GM12878 (cell line): ENCODE results near the gene BRAT1. TPM values are rescaled to one million over a fixed set of nuclear protein-coding genes. Genes with fewer than 3 reads are reported as not detected.

ENCODE experiments used
- ATAC-seq: fragments of 200-7000 bp; cut with Tn5 transposase; 3 replicates; pipeline ENCODE4 v1.9.1; 2020; ENCODE audit warnings: mild to moderate bottlenecking, moderate library complexity
- BruUV-seq: library from RNA; stranded (reverse); fragments of 400-500 nt; replicated peaks from 2 replicates; lab custom pipeline; 2021; lab: Mats Ljungman, UMichigan
- CTCF ChIA-PET: fragments of 300-600 bp; sonication (Branson Sonifier 250); formaldehyde crosslinking; extraction: SDS; loops from one replicate; lab custom pipeline; 2021; ENCODE audit warnings: inconsistent platforms; lab: Yijun Ruan, JAX
- POLR2A ChIA-PET: fragments of 350-600 bp; formaldehyde crosslinking; extraction: SDS; loops from one replicate; lab custom pipeline; 2021; ENCODE audit warnings: inconsistent platforms; lab: Charles Lee
- RAD21 ChIA-PET: fragments of 300-600 bp; sonication (Branson Sonifier 250); formaldehyde crosslinking; loops from one replicate; lab custom pipeline; 2023; ENCODE audit warnings: antibody characterized with exemption; ENCODE audit not compliant: unreplicated experiment; lab: Charles Lee
- SMC1A ChIA-PET: fragments of 300-600 bp; sonication (Branson Sonifier 250); formaldehyde crosslinking; loops from one replicate; lab custom pipeline; 2023; ENCODE audit not compliant: unreplicated experiment, uncharacterized antibody; lab: Charles Lee
- DNase-seq: peaks from one replicate; pipeline ENCODE4 v3.0.0-alpha.2; 2011; ENCODE audit warnings: low read depth, low spot score
- FAIRE-seq: peaks from 3 replicates; lab custom pipeline; 2011; peaks lifted over from hg19 to GRCh38; lab: Jason Lieb, UNC
- H2AFZ ChIP-seq: 2 replicates; pipeline ENCODE4 v1.6.0; 2011; ENCODE audit warnings: low read depth, low read length, control low read depth; ENCODE audit not compliant: control insufficient read depth
- H3K27ac ChIP-seq: 2 replicates; pipeline ENCODE4 v1.5.1; 2011; ENCODE audit warnings: control low read depth; ENCODE audit not compliant: control insufficient read depth, insufficient read depth
- H3K27me3 ChIP-seq, 2 experiments: replicated peaks in 1 of 2; 2 replicates each; pipeline versions ENCODE4 v1.6.0 to v1.6.1; 2011; ENCODE audit warnings: low read length in 1 of 2; ENCODE audit not compliant: control insufficient read depth in 2 of 2, insufficient read depth in 2 of 2
- H3K36me3 ChIP-seq, 2 experiments: 2 replicates each; pipeline ENCODE4 v1.5.1; 2011; ENCODE audit warnings: low read length in 1 of 2; ENCODE audit not compliant: control insufficient read depth in 2 of 2, insufficient read depth in 2 of 2
- H3K4me1 ChIP-seq: 2 replicates; pipeline ENCODE4 v1.6.1; 2011; ENCODE audit warnings: mild to moderate bottlenecking, low read length, moderate library complexity, mixed read lengths; ENCODE audit not compliant: control insufficient read depth, insufficient read depth
- H3K4me2 ChIP-seq: 2 replicates; pipeline ENCODE4 v1.6.0; 2011; ENCODE audit warnings: control low read depth; ENCODE audit not compliant: control insufficient read depth, insufficient read depth
- H3K4me3 ChIP-seq: fragments of 200-600 bp; sonication (generic); 2 replicates; pipeline ENCODE4 v1.5.1; 2016
- H3K79me2 ChIP-seq: 2 replicates; pipeline ENCODE4 v1.6.0; 2011; ENCODE audit warnings: low read length; ENCODE audit not compliant: control insufficient read depth, insufficient read depth
- H3K9ac ChIP-seq: 2 replicates; pipeline ENCODE4 v1.8.0; 2011; ENCODE audit warnings: low read length, control low read depth, mixed read lengths; ENCODE audit not compliant: control insufficient read depth, insufficient read depth
- H3K9me3 ChIP-seq: replicated peaks from 3 replicates; pipeline ENCODE4 v1.5.1; 2011; ENCODE audit warnings: mild to moderate bottlenecking, low read length; ENCODE audit not compliant: control insufficient read depth, insufficient read depth
- H4K20me1 ChIP-seq: 2 replicates; pipeline ENCODE4 v1.6.0; 2011; ENCODE audit not compliant: control insufficient read depth, insufficient read depth
- BCL11A ChIP-seq: IDR thresholded peaks from 2 replicates; pipeline ENCODE4 v1.6.1; 2011; ENCODE audit warnings: low read depth, low read length
- GABPA ChIP-seq: IDR thresholded peaks from 2 replicates; pipeline ENCODE4 v1.6.1; 2014; ENCODE audit warnings: antibody characterized with exemption, low read depth, mild to moderate bottlenecking, inconsistent platforms
- GATAD2B ChIP-seq: fragments of 450-650 bp; conservative IDR thresholded peaks from 2 replicates; pipeline ENCODE4 v1.6.1; 2017; ENCODE audit warnings: low read depth, mild to moderate bottlenecking, moderate library complexity
- HDGF ChIP-seq: fragments of 450-650 bp; IDR thresholded peaks from 2 replicates; pipeline ENCODE4 v1.6.1; 2016; ENCODE audit warnings: antibody characterized with exemption
- JUNB ChIP-seq: IDR thresholded peaks from 2 replicates; pipeline ENCODE4 v1.6.1; 2016; ENCODE audit warnings: antibody characterized with exemption, mild to moderate bottlenecking
- KLF5 ChIP-seq: fragments of 450-650 bp; IDR thresholded peaks from 2 replicates; pipeline ENCODE4 v1.6.1; 2014; ENCODE audit warnings: mild to moderate bottlenecking; ENCODE audit not compliant: partially characterized antibody
- NFXL1 ChIP-seq: fragments of 450-650 bp; IDR thresholded peaks from 2 replicates; pipeline ENCODE4 v1.6.1; 2017; ENCODE audit warnings: antibody characterized with exemption, mild to moderate bottlenecking, borderline replicate concordance
- NR2C2 ChIP-seq: IDR thresholded peaks from 2 replicates; pipeline ENCODE4 v1.6.1; 2011; ENCODE audit warnings: borderline replicate concordance, low read depth; ENCODE audit not compliant: control insufficient read depth, insufficient read length
- PAX5 ChIP-seq: IDR thresholded peaks from 2 replicates; pipeline ENCODE4 v1.6.1; 2011; ENCODE audit warnings: low read depth, low read length, borderline replicate concordance
- POLR2A ChIP-seq: IDR thresholded peaks from 2 replicates; pipeline ENCODE4 v1.6.1; 2011; ENCODE audit warnings: low read depth, mild to moderate bottlenecking, low read length
- RUNX3 ChIP-seq: IDR thresholded peaks from 2 replicates; pipeline ENCODE4 v1.6.1; 2012; ENCODE audit warnings: low read length, inconsistent platforms
- SIX5 ChIP-seq: IDR thresholded peaks from 2 replicates; pipeline ENCODE4 v1.6.1; 2011; ENCODE audit warnings: mild to moderate bottlenecking, low read depth, low read length, moderate library complexity; ENCODE audit not compliant: severe bottlenecking
- SPI1 ChIP-seq: IDR thresholded peaks from 2 replicates; pipeline ENCODE4 v1.6.1; 2011; ENCODE audit warnings: low read depth, mild to moderate bottlenecking, low read length, moderate library complexity, borderline replicate concordance; ENCODE audit not compliant: insufficient read depth
- SRF ChIP-seq, 2 experiments: IDR thresholded peaks; 2 replicates each; pipeline ENCODE4 v1.6.1; 2011; ENCODE audit warnings: low read depth in 2 of 2, low read length in 2 of 2, mild to moderate bottlenecking in 1 of 2, moderate library complexity in 1 of 2
- STAT1 ChIP-seq: fragments of 450-650 bp; conservative IDR thresholded peaks from 2 replicates; pipeline ENCODE4 v1.6.1; 2014; ENCODE audit warnings: antibody characterized with exemption, mild to moderate bottlenecking
- ZBED1 ChIP-seq: IDR thresholded peaks from 2 replicates; pipeline ENCODE4 v1.6.1; 2016; ENCODE audit warnings: borderline replicate concordance
- ZBTB4 ChIP-seq: fragments of 450-650 bp; formaldehyde crosslinking; IDR thresholded peaks from 2 replicates; pipeline ENCODE4 v1.4.0; 2022; ENCODE audit warnings: mild to moderate bottlenecking, moderate library complexity
- WGBS: methylation state at CpG from one replicate; pipeline ENCODE4 v1.1.6; 2016; ENCODE audit warnings: low lambda C conversion rate; ENCODE audit not compliant: insufficient replicate concordance, insufficient coverage; ENCODE audit errors: missing lambda C conversion rate; 5-methylcytosine and 5-hydroxymethylcytosine counted together
- in situ Hi-C: fragments of 300-500 bp; cut with MboI; formaldehyde crosslinking; loops from 9 replicates; pipeline ENCODE4 v1.14.3; 2018; ENCODE audit warnings: mixed read lengths
- intact Hi-C: fragments of 100-400 bp; cut with micrococcal nuclease; formaldehyde crosslinking; loops from one replicate; pipeline ENCODE4 v1.14.2; 2022; ENCODE audit not compliant: unreplicated experiment
- polyA plus RNA-seq, 11 experiments: library from polyadenylated mRNA; depleted of rRNA in 4 of 11; unstranded in 6 of 11; stranded (reverse) in 5 of 11; fragments of >200 nt; fragmentation: Nextera tagmentation in 4 of 11; fragmentation: Illumina TruSeq in 1 of 11; extraction: Ambion mirVana in 4 of 11; extraction: Trizol in 1 of 11; gene quantifications; 1 replicate in 1 of 11; 2 replicates in 10 of 11; pipeline versions ENCODE4 v1.2.1 to v1.2.3, GENCODE V29; 2011 to 2016; ENCODE audit warnings: inconsistent platforms in 2 of 11, missing spikeins in 2 of 11, low read depth in 1 of 11
- total RNA-seq, 4 experiments: library from RNA; depleted of rRNA in 3 of 4; stranded (reverse); fragments of >200 nt in 3 of 4; fragmentation: Illumina TruSeq in 1 of 4; extraction: Trizol in 1 of 4; gene quantifications; 2 replicates each; pipeline versions ENCODE4 v1.2.1 to v1.2.3, GENCODE V29; 2013 to 2021

BRAT1 gene
- total and polyA plus RNA-seq, 10 of the 15 experiments (the other 5 are each of a cell fraction or from before 2014, with no cell fraction given) = 0.13 to 53.3 (median 16.0) TPM

- TF ChIP-seq NFXL1 (no peak), GABPA (no peak), SPI1 (no peak), KLF5 (no peak), HDGF (no peak)
- Histone ChIP-seq H2AFZ (no peak overlapping the region), H3K4me1 (no peaks in the 10 kb centered on the region), H3K27me3 (no peaks in the 10 kb centered on the region), H3K9me3 (no peaks in the 10 kb centered on the region), H3K79me2 (no peaks in the 10 kb centered on the region), H3K9ac (no peak overlapping the region), H3K4me3 (no peak overlapping the region), H3K4me2 (no peak overlapping the region), H3K36me3 (peaks cover 3% of the 10 kb centered on the region in 2 experiments; a peak in 2 of 4 replicates), H4K20me1 (no peaks in the 10 kb centered on the region), H3K27ac (no peak overlapping the region)
- BruUV-seq = no TSS peak
- ATAC-seq (no peak), DNase-seq (no peak), FAIRE-seq (no peak)
- intact Hi-C loops (no loop called here), in situ Hi-C loops (no loop called here)
- ChIA-PET POLR2A (interaction anchor here (0.7 kb wide), 1 partner anchor 188 kb away, joined by 3 read pairs; no protein-coding TSS in a partner anchor), SMC1A (no interaction called here), RAD21 (no interaction called here), CTCF (no interaction called here)
- 87% methylated on average over 24 of the region's 24 CpGs for WGBS
Observed at GRCh38 chr7:2582006-2582735, 26.8 kb upstream of the BRAT1 start.

GRCh38 chr7:2580636-2581035 is 25.3 kb upstream of the BRAT1 start:
- no peaks in the 10 kb centered on the region for H3K9me3 ChIP-seq
- H3K9ac ChIP-seq = no peak overlapping the region
- WGBS = 72% methylated on average over 11 of the region's 11 CpGs
- peaks cover 3% of the 10 kb centered on the region in 2 experiments; a peak in 2 of 4 replicates for H3K36me3 ChIP-seq
- H3K4me1 ChIP-seq = no peaks in the 10 kb centered on the region
- ChIA-PET RAD21 (no interaction called here), SMC1A (no interaction called here), POLR2A (no interaction called here), CTCF (no interaction called here)
- ATAC-seq (no peak), FAIRE-seq (no peak), DNase-seq (no peak)
- H3K79me2 ChIP-seq = no peaks in the 10 kb centered on the region
- H3K27me3 ChIP-seq = no peaks in the 10 kb centered on the region
- in situ Hi-C loops = no loop called here
- no peak overlapping the region for H2AFZ ChIP-seq
- no peaks in the 10 kb centered on the region for H4K20me1 ChIP-seq
- BruUV-seq = no TSS peak
- H3K27ac ChIP-seq = no peak overlapping the region
- intact Hi-C loops = no loop called here
- no peak overlapping the region for H3K4me2 ChIP-seq
- no peak overlapping the region for H3K4me3 ChIP-seq
- TF ChIP-seq ZBTB4 (CRISPR knock-in tag) = no peak
- TF ChIP-seq NR2C2 = no peak
- TF ChIP-seq PAX5 = no peak
- TF ChIP-seq POLR2A = no peak
- no peak for TF ChIP-seq RUNX3
- TF ChIP-seq ZBED1 = no peak
- no peak for TF ChIP-seq SRF (IDR thresholded peaks at IDR 0.05; ENCODE audit: low read depth in 2 of 2, low read length in 2 of 2)
- TF ChIP-seq STAT1 = no peak
- TF ChIP-seq JUNB = no peak
- TF ChIP-seq SIX5 = no peak
- no peak for TF ChIP-seq BCL11A
- no peak for TF ChIP-seq GATAD2B
